HG02870 (cell line): ENCODE measurements around the gene ECE2.

ENCODE experiments used
- ATAC-seq: cut with Tn5 transposase; IDR thresholded peaks from one replicate; pipeline ENCODE4 v1.9.1; 2021; ENCODE audit warnings: mild to moderate bottlenecking, moderate library complexity; ENCODE audit not compliant: unreplicated experiment

ECE2 gene

GRCh38 chr3:184240384-184241140, 35.3 kb upstream of the ECE2 start:
- ATAC-seq: no peak

- ATAC-seq: no peak
Measured at GRCh38 chr3:184241141-184241446, 34.7 kb upstream of the ECE2 start.

- ATAC-seq: no peak
Measured at GRCh38 chr3:184241447-184242296, 34.1 kb upstream of the ECE2 start.

GRCh38 chr3:184242297-184242685, 33.5 kb upstream of the ECE2 start:
- ATAC-seq: no peak

GRCh38 chr3:184248454-184249411, 27.1 kb upstream of the ECE2 start, which contains the start of gene ALG3:
ALG3 (minus strand) TSS chr3:184248962; CDS start chr3:184248940, 22 bp downstream.
- no peak for ATAC-seq

GRCh38 chr3:184249412-184250166, 26.2 kb upstream of the ECE2 start, which contains the start of gene EEF1AKMT4:
EEF1AKMT4 (plus strand) TSS chr3:184249672; CDS start chr3:184249695, 23 bp downstream.
- peak; percentile 84 for ATAC-seq

- peak; percentile 65 for ATAC-seq
Measured at GRCh38 chr3:184250167-184250828, 25.5 kb upstream of the ECE2 start.

- ATAC-seq: no peak
Measured at GRCh38 chr3:184255291-184256039, 20.4 kb upstream of the ECE2 start.

- ATAC-seq: no peak
Measured at GRCh38 chr3:184257083-184257915, 18.5 kb upstream of the ECE2 start.

- no peak for ATAC-seq
Measured at GRCh38 chr3:184258926-184259325, 16.9 kb upstream of the ECE2 start.

- ATAC-seq: no peak
Measured at GRCh38 chr3:184259396-184259877, 16.4 kb upstream of the ECE2 start.

- no peak for ATAC-seq
Measured at GRCh38 chr3:184259878-184260723, 15.7 kb upstream of the ECE2 start.

GRCh38 chr3:184260724-184261269, 15.0 kb upstream of the ECE2 start:
- ATAC-seq: no peak

GRCh38 chr3:184261270-184261853, 14.5 kb upstream of the ECE2 start, which contains the start of gene CAMK2N2:
CAMK2N2 (minus strand) TSS chr3:184261553; CDS start chr3:184261285, 268 bp downstream.
- ATAC-seq: no peak

- no peak for ATAC-seq
Measured at GRCh38 chr3:184261854-184262763, 13.7 kb upstream of the ECE2 start.
